Choroid plexus epithelial cell (primary cell): ENCODE results near the gene ETDA.
"Not testable (repeated sequence)": the region's sequence is repeated elsewhere in the genome, so short reads cannot be mapped to it uniquely, and the experiment has no call there.

ENCODE experiments used
- DNase-seq: peaks from one replicate; pipeline ENCODE4 v3.0.0-alpha.2; 2010; ENCODE audit warnings: low read depth
- H3K4me3 ChIP-seq: 2 replicates; pipeline ENCODE4 v1.5.1; 2011; ENCODE audit warnings: low read depth, mild to moderate bottlenecking, control low read depth, low read length, moderate library complexity
- CTCF ChIP-seq: conservative IDR thresholded peaks from 2 replicates; pipeline ENCODE4 v1.5.1; 2011; ENCODE audit warnings: low read depth, mild to moderate bottlenecking, control low read depth, inconsistent platforms, low read length, moderate library complexity

ETDA gene

GRCh38 chrX:135252011-135252518 lies at the start of gene ETDA:
Gene ETDA (plus strand): TSS chrX:135252061. CDS start chrX:135253277, 1,216 bp downstream.
- not testable (repeated sequence) for H3K4me3 ChIP-seq, DNase-seq

- TF ChIP-seq CTCF = peak; percentile 37
- not testable (repeated sequence) for H3K4me3 ChIP-seq
- peak; percentile 0 for DNase-seq
Measured at GRCh38 chrX:135206427-135206826, 45.4 kb upstream of the ETDA start.

GRCh38 chrX:135213200-135213844 lies 38.5 kb upstream of the ETDA start:
- H3K4me3 ChIP-seq = no peak overlapping the region
- TF ChIP-seq CTCF = no peak
- no peak for DNase-seq

GRCh38 chrX:135245989-135246388 lies 5.9 kb upstream of the ETDA start:
- not testable (repeated sequence) for H3K4me3 ChIP-seq, DNase-seq

GRCh38 chrX:135256087-135256684 lies 4.3 kb downstream of the ETDA start:
- H3K4me3 ChIP-seq = not testable (repeated sequence)

GRCh38 chrX:135256923-135257322 lies 5.1 kb downstream of the ETDA start:
- no peak overlapping the region for H3K4me3 ChIP-seq
- no peak for DNase-seq
- TF ChIP-seq CTCF = no peak

More at GRCh38 chrX:135256087-135256684, 4.3 kb downstream of the ETDA start:
- not testable (repeated sequence) for DNase-seq

GRCh38 chrX:135257469-135257868 lies 5.6 kb downstream of the ETDA start:
- no peak overlapping the region for H3K4me3 ChIP-seq
- TF ChIP-seq CTCF = no peak

GRCh38 chrX:135260976-135261375 lies 9.1 kb downstream of the ETDA start:
- H3K4me3 ChIP-seq = not testable (repeated sequence)

More at GRCh38 chrX:135257469-135257868, 5.6 kb downstream of the ETDA start:
- no peak for DNase-seq

GRCh38 chrX:135263376-135263775 lies 11.5 kb downstream of the ETDA start:
- H3K4me3 ChIP-seq, DNase-seq: not testable (repeated sequence)

More at GRCh38 chrX:135260976-135261375, 9.1 kb downstream of the ETDA start:
- DNase-seq = not testable (repeated sequence)
